Loucy (cell line): ENCODE results near the gene ZBTB8OS.
"Not testable (repeated sequence)": the region's sequence is repeated elsewhere in the genome, so short reads cannot be mapped to it uniquely, and the experiment has no call there.

Experiments
- H2AFZ ChIP-seq: fragments of 200-600 bp; sonication (generic); 2 replicates; pipeline ENCODE4 v1.6.0; 2016; ENCODE audit warnings: antibody characterized with exemption, mild to moderate bottlenecking, low read length, moderate library complexity
- H3F3A ChIP-seq: fragments of 200-600 bp; 2 replicates; pipeline ENCODE4 v1.6.0; 2016; ENCODE audit warnings: antibody characterized with exemption, low read depth, mild to moderate bottlenecking
- H3K27me3 ChIP-seq: fragments of 200-600 bp; sonication (generic); 2 replicates; pipeline ENCODE4 v1.6.1; 2014; ENCODE audit warnings: low read length, mild to moderate bottlenecking; ENCODE audit not compliant: insufficient read depth, poor library complexity, severe bottlenecking
- H3K36me3 ChIP-seq: fragments of 200-600 bp; sonication (generic); 2 replicates; pipeline ENCODE4 v1.6.1; 2016; ENCODE audit warnings: low read length; ENCODE audit not compliant: insufficient read depth
- H3K4me1 ChIP-seq: fragments of 200-600 bp; sonication (generic); 2 replicates; pipeline ENCODE4 v1.5.1; 2014; ENCODE audit warnings: low read length, mild to moderate bottlenecking; ENCODE audit not compliant: insufficient read depth, poor library complexity, severe bottlenecking
- H3K4me2 ChIP-seq: fragments of 200-600 bp; sonication (generic); 2 replicates; pipeline ENCODE4 v1.6.0; 2014; ENCODE audit warnings: antibody characterized with exemption, low read length, low read depth, mild to moderate bottlenecking; ENCODE audit not compliant: poor library complexity, severe bottlenecking
- H3K4me3 ChIP-seq: fragments of 200-600 bp; sonication (generic); 2 replicates; pipeline ENCODE4 v1.5.1; 2014; ENCODE audit warnings: low read length, mild to moderate bottlenecking, mixed read lengths; ENCODE audit not compliant: poor library complexity, severe bottlenecking
- H3K79me2 ChIP-seq: fragments of 200-600 bp; sonication (generic); 2 replicates; pipeline ENCODE4 v1.6.1; 2014; ENCODE audit warnings: low read length; ENCODE audit not compliant: insufficient read depth
- H3K9ac ChIP-seq: fragments of 200-600 bp; sonication (generic); 2 replicates; pipeline ENCODE4 v1.6.0; 2014; ENCODE audit warnings: mild to moderate bottlenecking, low read depth, low read length, moderate library complexity; ENCODE audit not compliant: poor library complexity, severe bottlenecking
- H3K9me2 ChIP-seq: fragments of 200-600 bp; sonication (generic); replicated peaks from 2 replicates; pipeline ENCODE4 v1.6.1; 2016; ENCODE audit warnings: low read depth, low read length, mixed read lengths
- H3K9me3 ChIP-seq: fragments of 200-600 bp; sonication (generic); 2 replicates; pipeline ENCODE4 v1.6.1; 2014; ENCODE audit warnings: mild to moderate bottlenecking, antibody characterized with exemption, low read length, low read depth; ENCODE audit not compliant: insufficient read depth
- H4K20me1 ChIP-seq: fragments of 200-600 bp; sonication (generic); 2 replicates; pipeline ENCODE4 v1.6.0; 2014; ENCODE audit warnings: antibody characterized with exemption, low read length, mild to moderate bottlenecking; ENCODE audit not compliant: insufficient read depth, poor library complexity, severe bottlenecking
- EZH2phosphoT487 ChIP-seq: fragments of 200-600 bp; IDR thresholded peaks from 2 replicates; pipeline ENCODE4 v1.6.1; 2018; ENCODE audit warnings: antibody characterized with exemption, mild to moderate bottlenecking, moderate library complexity, borderline replicate concordance
- TF ChIP-seq, protein P1 (sequence below): fragments of 200-600 bp; sonication (generic); conservative IDR thresholded peaks from 2 replicates; pipeline ENCODE4 v1.5.1; 2014; ENCODE audit warnings: mild to moderate bottlenecking, antibody characterized with exemption, low read length

Gene ZBTB8OS

GRCh38 chr1:32632829-32633228, 17.5 kb downstream of the ZBTB8OS start:
- Histone ChIP-seq H3K4me1 (no peaks in the 10 kb centered on the region), H2AFZ (no peak overlapping the region), H3K9ac (no peak overlapping the region), H3K4me2 (no peak overlapping the region), H3K79me2 (peaks cover 8% of the 10 kb centered on the region; the same call in 1 of the 2 replicates), H3K27me3 (no peaks in the 10 kb centered on the region), H3K9me2 (no peaks in the 10 kb centered on the region), H3K4me3 (no peak overlapping the region), H4K20me1 (no peaks in the 10 kb centered on the region), H3F3A (no peaks in the 10 kb centered on the region), H3K36me3 (peaks cover 12% of the 10 kb centered on the region; the same call in 1 of the 2 replicates), H3K9me3 (no peaks in the 10 kb centered on the region)
- TF ChIP-seq EZH2phosphoT487, result no peak
- TF ChIP-seq, protein P1, sequence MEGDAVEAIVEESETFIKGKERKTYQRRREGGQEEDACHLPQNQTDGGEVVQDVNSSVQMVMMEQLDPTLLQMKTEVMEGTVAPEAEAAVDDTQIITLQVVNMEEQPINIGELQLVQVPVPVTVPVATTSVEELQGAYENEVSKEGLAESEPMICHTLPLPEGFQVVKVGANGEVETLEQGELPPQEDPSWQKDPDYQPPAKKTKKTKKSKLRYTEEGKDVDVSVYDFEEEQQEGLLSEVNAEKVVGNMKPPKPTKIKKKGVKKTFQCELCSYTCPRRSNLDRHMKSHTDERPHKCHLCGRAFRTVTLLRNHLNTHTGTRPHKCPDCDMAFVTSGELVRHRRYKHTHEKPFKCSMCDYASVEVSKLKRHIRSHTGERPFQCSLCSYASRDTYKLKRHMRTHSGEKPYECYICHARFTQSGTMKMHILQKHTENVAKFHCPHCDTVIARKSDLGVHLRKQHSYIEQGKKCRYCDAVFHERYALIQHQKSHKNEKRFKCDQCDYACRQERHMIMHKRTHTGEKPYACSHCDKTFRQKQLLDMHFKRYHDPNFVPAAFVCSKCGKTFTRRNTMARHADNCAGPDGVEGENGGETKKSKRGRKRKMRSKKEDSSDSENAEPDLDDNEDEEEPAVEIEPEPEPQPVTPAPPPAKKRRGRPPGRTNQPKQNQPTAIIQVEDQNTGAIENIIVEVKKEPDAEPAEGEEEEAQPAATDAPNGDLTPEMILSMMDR, result no peak

DNA sequence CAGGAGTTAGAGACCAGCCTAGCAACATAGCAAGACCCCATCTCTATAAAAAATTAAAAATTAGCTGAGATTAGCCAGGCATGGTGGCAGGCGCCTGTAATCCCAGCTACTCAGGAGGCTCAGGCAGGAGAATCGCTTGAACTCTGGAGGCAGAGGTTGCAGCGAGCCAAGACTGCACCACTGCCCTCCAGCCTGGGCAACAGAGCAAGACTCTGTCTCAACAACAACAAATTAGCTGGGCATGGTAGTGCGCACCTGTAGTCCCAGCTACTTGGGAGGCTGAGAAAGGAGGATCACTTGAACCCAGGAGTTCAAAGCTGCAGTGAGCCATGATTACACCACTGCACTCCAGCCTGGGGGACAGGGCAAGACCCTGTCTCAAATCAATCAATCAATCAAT, 20.2 kb downstream of the ZBTB8OS start:
- not testable (repeated sequence) for H2AFZ ChIP-seq, H3F3A ChIP-seq, H3K4me2 ChIP-seq, H3K9me3 ChIP-seq, H4K20me1 ChIP-seq, H3K9me2 ChIP-seq, H3K79me2 ChIP-seq, H3K27me3 ChIP-seq, H3K4me1 ChIP-seq, H3K9ac ChIP-seq, H3K4me3 ChIP-seq
- peaks cover 17% of the 10 kb centered on the region; the same call in 1 of the 2 replicates for H3K36me3 ChIP-seq

DNA sequence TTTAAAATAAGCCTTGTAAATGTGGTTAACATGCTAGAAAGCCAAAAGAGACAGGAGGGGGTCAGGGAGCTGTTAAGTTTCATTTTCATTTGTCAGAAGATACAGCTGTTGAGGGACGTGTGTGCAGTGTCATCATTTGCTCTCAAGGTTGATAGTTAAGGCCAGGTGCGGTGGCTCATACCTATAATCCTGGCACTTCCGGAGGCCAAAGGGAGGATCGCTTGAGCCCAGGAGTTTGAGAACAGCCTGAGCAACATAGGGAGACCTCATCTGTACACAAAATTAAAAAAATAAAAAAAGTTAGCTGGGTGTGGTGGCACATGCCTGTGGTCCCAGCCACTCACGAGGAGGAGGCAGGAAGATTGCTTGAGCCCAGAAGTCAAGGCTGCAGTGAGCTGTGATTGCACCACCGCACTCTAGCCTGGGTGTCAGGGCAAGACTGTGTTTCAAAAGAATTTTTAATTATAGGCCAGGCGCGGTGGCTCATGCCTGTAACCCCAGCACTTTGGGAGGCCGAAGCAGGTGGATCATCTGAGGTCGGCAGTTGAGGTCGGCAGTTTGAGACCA, 22.7 kb downstream of the ZBTB8OS start:
- no peaks in the 10 kb centered on the region for H3K9me2 ChIP-seq
- no peaks in the 10 kb centered on the region for H3K79me2 ChIP-seq
- no peaks in the 10 kb centered on the region for H3K27me3 ChIP-seq
- H3K4me3 ChIP-seq, result no peak overlapping the region
- TF ChIP-seq EZH2phosphoT487, result no peak
- TF ChIP-seq, protein P1, result no peak
- H3F3A ChIP-seq, result no peaks in the 10 kb centered on the region; the same call in 1 of the 2 replicates
- peaks cover 15% of the 10 kb centered on the region for H3K4me1 ChIP-seq
- no peak overlapping the region for H3K4me2 ChIP-seq
- H3K36me3 ChIP-seq, result peaks cover 7% of the 10 kb centered on the region; the same call in 1 of the 2 replicates
- H2AFZ ChIP-seq, result no peak overlapping the region
- H3K9me3 ChIP-seq, result no peaks in the 10 kb centered on the region
- no peaks in the 10 kb centered on the region for H4K20me1 ChIP-seq
- H3K9ac ChIP-seq, result no peak overlapping the region

- Histone ChIP-seq H3K4me1 (peaks cover 17% of the 10 kb centered on the region), H3K36me3 (peaks cover 5% of the 10 kb centered on the region; the same call in 1 of the 2 replicates)
- TF ChIP-seq, protein P1, result no peak
- no peak for TF ChIP-seq EZH2phosphoT487
Measured at GRCh38 chr1:32626176-32626575, 24.2 kb downstream of the ZBTB8OS start.

More at GRCh38 chr1:32626176-32626575, 24.2 kb downstream of the ZBTB8OS start:
- H3K27me3 ChIP-seq, result no peaks in the 10 kb centered on the region
- no peaks in the 10 kb centered on the region for H4K20me1 ChIP-seq
- no peaks in the 10 kb centered on the region for H3K9me2 ChIP-seq
- H3K9me3 ChIP-seq, result no peaks in the 10 kb centered on the region
- no peak overlapping the region for H3K9ac ChIP-seq
- H2AFZ ChIP-seq, result no peak overlapping the region
- no peaks in the 10 kb centered on the region; the same call in 1 of the 2 replicates for H3F3A ChIP-seq
- no peak overlapping the region for H3K4me3 ChIP-seq
- no peaks in the 10 kb centered on the region for H3K79me2 ChIP-seq
- no peak overlapping the region for H3K4me2 ChIP-seq
